LNCAP (cell line): ENCODE results near the gene EXOC1L.

ENCODE experiments used
- TF ChIP-seq, protein P1 (sequence below): fragments of 450-650 bp; IDR thresholded peaks from 2 replicates; pipeline ENCODE4 v1.5.1; 2017; ENCODE audit warnings: mild to moderate bottlenecking

The EXOC1L gene

DNA sequence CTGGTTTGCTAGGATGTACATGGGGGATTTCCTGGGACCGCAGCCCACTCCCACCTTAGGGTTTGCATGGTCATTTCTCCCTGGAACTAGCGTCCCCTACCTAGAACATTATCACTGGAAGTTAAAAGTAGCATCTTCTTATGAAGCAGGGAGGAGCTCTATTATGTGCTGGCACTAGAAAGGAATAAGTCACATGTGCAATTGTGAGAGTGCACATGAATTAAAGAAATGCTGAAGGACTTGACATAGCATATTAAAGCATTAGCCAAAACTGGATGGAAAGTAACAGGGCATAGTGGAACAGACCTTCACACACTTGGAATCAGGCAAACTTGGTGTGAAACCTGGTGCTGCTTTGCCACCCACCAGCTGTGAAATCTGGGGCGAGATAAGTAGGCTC lies 2.7 kb downstream of the EXOC1L start:
- TF ChIP-seq, protein P1, sequence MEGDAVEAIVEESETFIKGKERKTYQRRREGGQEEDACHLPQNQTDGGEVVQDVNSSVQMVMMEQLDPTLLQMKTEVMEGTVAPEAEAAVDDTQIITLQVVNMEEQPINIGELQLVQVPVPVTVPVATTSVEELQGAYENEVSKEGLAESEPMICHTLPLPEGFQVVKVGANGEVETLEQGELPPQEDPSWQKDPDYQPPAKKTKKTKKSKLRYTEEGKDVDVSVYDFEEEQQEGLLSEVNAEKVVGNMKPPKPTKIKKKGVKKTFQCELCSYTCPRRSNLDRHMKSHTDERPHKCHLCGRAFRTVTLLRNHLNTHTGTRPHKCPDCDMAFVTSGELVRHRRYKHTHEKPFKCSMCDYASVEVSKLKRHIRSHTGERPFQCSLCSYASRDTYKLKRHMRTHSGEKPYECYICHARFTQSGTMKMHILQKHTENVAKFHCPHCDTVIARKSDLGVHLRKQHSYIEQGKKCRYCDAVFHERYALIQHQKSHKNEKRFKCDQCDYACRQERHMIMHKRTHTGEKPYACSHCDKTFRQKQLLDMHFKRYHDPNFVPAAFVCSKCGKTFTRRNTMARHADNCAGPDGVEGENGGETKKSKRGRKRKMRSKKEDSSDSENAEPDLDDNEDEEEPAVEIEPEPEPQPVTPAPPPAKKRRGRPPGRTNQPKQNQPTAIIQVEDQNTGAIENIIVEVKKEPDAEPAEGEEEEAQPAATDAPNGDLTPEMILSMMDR: no peak

DNA sequence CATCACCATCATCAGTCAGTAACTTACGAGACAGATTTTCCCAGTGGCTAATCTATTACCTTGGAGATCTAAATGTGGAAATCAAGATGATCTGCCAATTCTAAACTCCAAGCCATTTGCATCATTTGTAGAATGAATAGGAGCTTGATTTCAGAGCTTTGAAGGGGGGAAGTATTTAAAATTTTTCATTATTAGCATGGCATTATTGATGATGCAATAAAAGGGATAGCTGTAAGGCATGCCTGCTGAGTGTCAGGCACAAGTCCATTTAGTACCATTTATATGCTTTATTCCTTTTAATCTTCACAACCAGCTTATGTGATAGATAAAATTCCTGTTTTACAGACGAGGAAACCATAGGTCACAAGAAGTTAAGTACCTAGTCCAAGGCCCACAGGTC lies 5.3 kb downstream of the EXOC1L start:
- TF ChIP-seq, protein P1: no peak

DNA sequence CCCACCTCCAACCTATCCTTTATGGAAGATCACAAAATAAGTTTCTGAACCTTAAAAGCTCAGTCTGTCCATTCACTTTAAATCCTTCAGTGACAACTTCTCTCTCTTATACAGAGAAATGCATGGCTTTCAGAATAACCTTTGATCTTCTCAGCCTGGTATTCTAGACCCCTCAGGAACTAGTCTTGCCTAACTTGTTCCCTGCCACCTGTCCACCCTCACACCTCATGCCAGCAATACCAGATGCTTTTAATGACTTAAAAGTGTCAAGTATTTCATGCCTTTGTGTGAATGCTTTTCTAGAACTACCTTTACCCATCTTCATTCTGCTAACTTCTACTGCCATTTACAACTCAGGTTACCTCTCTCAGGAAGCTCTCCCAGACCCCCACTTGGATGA lies 7.4 kb downstream of the EXOC1L start:
- TF ChIP-seq, protein P1: no peak

DNA sequence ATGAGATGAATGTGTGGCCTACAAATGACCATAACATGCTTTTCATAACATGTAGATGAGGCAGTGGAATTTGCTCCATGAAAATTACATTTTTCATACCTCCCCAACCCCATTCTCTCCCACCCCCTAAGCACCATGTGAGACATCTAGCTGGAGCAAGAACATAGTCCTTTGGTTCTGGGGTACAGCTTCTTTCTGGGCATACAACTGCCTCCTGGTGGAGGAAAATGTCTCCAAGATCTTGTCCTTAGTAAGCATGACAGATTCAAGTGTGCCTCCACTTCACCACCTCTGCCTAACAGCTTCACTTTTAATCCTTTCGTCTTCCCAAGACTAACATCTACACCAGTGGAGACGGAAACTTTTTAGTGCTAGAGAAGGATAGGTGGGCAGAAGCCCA lies 8.0 kb downstream of the EXOC1L start:
- TF ChIP-seq, protein P1: no peak

DNA sequence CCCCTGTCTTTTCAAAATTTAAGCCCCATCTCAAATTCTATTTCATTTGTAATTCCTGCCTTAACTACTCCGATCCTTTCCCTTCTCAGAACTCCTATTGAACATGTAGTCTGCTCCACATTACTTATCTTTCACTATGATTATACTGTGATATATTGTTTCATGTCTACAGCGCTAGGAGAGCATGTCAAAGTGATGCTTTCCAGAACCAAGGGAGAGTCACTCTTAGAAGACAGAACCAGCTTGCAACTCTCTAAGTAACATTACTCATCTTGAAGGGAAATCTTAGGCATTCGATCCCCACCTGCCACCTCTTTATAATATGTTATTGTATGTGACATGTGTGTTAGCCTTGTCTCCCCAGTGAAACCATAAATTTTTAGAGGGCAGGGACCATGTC lies 10.5 kb downstream of the EXOC1L start:
- TF ChIP-seq, protein P1: no peak

DNA sequence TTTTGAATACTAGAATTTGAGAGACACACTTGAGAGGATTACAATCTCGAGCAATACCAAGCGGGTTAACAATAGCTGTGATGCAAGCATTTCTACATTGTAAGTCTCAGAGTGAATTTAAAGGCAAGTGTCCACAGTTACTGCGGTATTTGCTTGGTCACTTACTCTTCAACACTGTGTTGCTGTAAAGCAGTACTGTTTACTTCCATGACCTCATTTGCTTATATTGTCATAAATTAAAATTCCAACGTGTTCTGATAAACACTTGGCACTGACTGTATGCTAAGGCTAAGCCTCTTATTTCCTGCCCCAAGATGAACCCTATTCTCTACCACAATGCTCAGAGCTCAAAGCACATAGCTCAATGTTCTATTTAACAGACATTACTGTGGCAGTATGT lies 11.1 kb downstream of the EXOC1L start:
- TF ChIP-seq, protein P1: no peak

DNA sequence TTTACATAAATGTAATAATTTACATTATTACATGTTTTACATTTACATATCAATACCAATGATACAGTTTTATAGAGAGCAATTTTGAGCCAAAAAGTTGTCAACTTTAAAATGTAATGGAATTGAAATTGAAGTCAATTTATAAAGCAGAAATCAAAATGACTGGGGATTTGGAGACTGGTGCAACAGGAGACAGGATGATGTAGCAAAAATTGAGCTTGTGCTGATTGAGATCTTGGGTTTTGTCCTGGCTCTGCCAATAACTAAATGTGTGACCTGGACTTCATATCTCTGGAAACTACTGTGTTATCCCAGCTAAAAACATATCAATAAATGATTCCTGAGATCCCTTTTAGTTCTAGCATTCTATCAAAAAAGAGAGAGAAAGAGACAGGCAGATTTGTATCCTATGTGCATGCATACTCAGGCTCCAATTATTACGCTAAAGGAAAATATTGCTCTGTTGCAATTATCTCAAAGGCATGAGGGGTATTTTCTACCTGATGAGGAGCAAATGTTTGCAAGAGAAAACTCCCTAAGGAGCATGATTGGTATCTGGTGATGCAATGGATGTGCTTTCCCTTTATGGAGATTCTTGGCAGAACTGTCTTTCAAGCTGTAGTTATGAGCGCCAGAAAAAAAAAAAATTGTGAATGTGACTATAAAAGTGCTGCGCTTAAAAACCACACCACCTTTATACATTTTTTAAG lies 14.7 kb downstream of the EXOC1L start:
- TF ChIP-seq, protein P1: no peak

DNA sequence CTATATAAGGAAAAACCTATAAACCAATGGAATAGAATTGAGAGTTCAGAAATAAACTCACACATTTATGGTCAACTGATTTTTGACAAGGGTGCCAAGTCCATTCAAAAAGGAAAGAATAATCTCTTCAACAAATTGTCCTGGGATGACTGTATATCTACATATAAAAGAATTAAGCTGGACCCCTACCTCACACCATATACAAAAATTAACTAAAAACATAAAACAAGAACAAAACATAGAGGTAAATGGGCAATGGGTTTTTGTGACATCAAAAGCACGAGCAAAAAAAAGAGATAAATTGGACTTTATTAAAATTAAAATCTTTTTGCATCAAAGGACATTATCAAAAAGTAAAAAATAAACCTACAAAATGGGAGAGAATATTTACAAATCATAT lies 18.3 kb downstream of the EXOC1L start:
- TF ChIP-seq, protein P1: no peak
